NCI-H748 treated with DMSO at 0.1 percent for 48 hours (cell line): ENCODE measurements around the gene NUCKS1.
"Not testable (repeated sequence)": the region's sequence is repeated elsewhere in the genome, so short reads cannot be mapped to it uniquely, and the experiment has no call there.

ENCODE experiments used
- DNase-seq: peaks from one replicate; lab custom pipeline; 2025; lab: John Stamatoyannopoulos, UW

The NUCKS1 gene

DNA sequence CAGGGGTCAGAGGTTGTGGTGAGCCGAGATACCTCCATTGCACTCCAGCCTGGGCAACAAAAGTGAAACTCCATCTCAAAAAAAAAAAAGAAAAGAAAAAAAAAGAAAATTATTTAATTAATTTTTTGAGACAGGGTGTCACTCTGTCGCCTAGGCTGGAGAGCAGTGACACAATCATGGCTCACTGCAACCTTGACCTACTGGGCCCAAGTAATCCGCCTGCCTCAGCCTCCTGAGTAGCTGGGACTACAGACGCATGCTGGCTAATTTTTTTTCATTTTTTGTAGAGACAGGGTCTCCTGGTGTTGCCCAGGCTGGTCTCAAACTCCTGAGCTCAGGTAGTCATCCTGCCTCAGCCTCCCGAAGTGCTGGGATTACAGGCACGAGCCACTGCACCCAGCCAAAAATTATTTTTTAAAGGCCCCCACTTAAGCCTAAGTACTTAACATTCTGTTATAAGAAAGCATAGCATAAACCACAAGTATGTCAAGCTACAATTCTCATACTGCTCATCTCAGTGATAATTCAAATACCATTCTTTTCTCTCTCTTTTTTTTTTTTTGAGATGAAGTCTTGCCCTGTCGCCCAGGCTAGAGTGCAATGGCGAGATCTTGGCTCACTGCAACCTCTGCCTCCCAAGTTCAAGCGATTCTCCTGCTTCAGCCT, 19.9 kb downstream of the NUCKS1 start:
- DNase-seq, result no peak

GRCh38 chr1:205726619-205727125, 23.3 kb downstream of the NUCKS1 start:
- no peak for DNase-seq

DNA sequence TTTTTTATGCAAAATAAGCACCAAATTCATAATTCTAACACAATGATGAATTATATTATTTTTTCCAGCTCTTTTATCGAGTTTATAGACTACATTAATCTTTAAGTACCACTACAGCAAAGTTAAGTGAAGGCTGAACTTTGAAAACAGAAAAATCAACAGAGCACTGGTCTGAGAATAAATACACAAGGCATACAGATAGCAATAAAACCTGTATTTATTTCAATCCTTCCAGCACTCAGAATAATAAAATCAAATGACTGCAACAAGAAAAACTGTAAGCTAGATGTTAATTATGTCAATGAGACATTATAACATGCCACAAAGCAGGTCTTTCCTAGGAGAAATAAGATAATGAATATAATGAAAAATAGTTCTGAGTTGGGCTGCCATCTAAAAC, 24.5 kb downstream of the NUCKS1 start:
- no peak for DNase-seq

GRCh38 chr1:205720740-205721139, 29.2 kb downstream of the NUCKS1 start:
- not testable (repeated sequence) for DNase-seq

DNA sequence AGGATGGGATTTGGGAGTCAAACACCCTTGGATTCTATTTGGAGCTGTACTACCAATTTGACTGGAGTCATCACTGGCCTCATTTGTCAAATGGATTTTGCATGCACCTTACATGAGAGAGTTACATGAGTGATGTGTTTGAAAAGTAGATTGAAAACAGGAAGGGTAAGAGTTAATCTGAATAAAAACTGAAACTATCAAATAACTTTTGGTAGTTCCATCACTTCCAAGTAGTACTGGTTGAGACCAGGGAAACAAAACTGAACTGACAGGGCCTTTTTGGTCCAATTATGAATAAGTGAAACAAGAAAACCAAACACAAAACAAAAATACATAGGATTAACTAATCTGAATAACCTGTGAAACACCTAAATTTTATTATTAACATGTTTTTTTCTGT, 30.2 kb downstream of the NUCKS1 start:
- DNase-seq, result no peak

- no peak for DNase-seq
Measured at GRCh38 chr1:205719015-205719414, 31.0 kb downstream of the NUCKS1 start.

- DNase-seq, result no peak
Measured at GRCh38 chr1:205716371-205717132, 33.4 kb downstream of the NUCKS1 start.

DNA sequence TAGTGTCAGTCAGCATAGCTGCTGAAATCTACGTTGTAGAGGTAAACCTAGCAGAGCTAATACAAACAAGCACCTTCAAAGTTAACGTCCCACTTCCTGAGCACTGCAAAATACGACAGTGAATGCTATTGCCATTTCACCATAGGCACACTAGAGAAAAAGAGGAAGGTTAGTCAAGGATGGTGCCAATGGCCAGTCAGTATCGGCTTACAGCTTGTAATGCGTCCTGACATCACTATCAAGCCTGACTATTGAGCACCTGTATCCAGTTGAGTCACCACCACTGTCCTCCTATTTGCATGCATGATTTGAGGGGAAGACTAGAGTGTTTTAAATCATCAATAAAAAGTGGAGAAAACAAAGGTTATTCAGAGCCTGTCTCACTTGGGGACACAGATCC, 34.4 kb downstream of the NUCKS1 start:
- DNase-seq, result no peak

DNA sequence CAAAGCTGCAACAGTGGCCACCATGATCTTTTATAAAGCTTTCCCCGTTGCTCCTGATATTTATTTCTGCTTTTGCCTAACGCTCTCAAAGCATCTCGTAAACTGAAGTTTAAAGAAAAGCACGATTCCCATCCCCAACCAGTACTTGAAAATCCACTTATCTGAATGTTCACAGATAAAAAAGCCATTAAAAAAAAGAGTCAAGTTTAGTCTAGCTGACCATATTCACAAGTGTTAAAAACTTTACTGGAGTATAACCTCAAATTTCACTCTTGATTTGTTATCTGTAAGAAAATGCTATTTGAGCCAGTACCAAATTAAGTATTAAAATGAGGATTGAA, 35.1 kb downstream of the NUCKS1 start:
- DNase-seq, result no peak

DNA sequence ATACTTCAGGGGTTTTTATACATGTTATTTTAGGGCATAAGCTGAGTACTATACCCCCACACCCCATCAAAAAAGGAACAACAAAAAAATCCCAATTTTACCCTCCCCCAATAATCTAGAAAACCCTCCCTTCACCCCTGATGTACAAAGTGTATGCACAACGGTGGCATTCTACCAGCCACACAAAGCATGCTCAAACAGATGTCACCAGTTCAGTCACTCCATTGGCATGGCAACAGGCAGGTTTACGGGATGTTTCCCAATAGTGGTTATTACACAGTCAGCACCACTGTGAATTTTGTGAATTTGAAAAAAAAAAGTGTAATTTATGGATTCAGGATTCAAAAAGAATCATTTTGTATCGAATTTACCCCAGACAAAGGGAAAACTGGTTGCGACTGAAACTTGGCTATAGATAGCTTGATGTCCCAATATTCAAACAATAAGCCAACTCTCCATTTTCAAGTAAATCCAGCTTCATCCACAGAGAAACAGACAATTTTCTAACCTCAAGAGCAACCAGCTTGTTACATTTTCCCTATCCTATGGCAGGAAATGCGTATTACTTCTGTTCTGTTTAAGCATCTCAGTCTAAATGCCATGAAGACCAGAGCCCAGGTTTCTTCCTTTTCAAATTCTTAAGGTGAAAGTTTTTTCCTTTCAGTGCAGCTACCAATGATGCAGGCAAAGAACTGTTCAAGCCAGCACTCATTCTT, 35.6 kb downstream of the NUCKS1 start:
- DNase-seq, result no peak

- DNase-seq, result peak; percentile 31
Measured at GRCh38 chr1:205711105-205712048, 38.6 kb downstream of the NUCKS1 start.

- DNase-seq, result no peak
Measured at GRCh38 chr1:205710201-205711062, 39.5 kb downstream of the NUCKS1 start.

- DNase-seq, result no peak
Measured at GRCh38 chr1:205709640-205710039, 40.3 kb downstream of the NUCKS1 start.

GRCh38 chr1:205709059-205709398, 41.0 kb downstream of the NUCKS1 start:
- no peak for DNase-seq

GRCh38 chr1:205706601-205707502, 43.1 kb downstream of the NUCKS1 start:
- no peak for DNase-seq

GRCh38 chr1:205704903-205705302, 45.1 kb downstream of the NUCKS1 start:
- DNase-seq, result no peak

- DNase-seq, result peak; percentile 3
Measured at GRCh38 chr1:205703072-205703471, 46.9 kb downstream of the NUCKS1 start.

GRCh38 chr1:205701891-205702290, 48.1 kb downstream of the NUCKS1 start:
- DNase-seq, result no peak

DNA sequence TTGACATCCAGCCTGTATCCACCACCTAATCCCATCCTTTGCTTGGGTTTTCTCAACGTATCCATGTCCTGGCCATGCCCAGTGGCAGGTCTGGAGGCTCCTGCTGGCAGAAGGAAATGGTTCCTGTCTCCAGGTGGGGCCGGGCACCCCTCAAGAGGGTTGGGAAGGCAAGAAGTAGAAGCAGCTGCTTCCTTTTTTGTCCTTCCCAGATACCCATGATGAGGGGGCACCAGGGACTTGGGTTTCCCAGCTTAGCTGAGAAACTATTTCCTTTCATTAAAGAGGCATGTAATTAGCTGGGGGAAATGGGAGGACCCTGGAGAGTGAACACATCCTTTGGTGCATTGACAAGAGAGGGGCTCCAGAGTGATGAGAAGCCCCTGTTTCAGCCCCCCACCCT, 48.6 kb downstream of the NUCKS1 start:
- no peak for DNase-seq

GRCh38 chr1:205700865-205701401, 49.0 kb downstream of the NUCKS1 start:
- DNase-seq, result no peak
